Measurements from ENCODE around the gene KRT73. TPM values are rescaled to one million over a fixed set of nuclear protein-coding genes. Genes with fewer than 3 reads are reported as not detected.

KRT73 gene
- total RNA-seq, 1 experiment from 2014 or later, result not detected

DNA sequence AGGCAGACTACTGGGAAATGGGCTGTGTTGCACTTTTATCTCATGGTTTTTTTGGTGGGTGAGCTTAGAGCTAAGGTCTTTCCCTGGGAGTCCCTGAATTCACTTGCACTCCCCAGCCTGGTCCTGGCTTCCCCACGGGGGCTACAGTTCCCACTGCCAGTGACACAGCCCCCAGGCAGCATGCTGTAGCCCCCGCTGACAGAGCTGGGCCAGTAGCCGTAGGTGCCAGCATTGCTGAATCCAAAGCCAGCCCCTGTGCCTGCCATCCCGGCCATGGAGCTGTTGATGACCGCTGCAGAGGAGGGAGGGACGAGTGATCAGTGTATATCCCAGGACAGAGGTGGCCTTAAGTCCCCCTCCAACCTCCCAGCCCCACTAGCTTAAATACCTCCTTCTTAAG lies 10.2 kb downstream of the KRT73 start:
- Mint-ChIP-seq H3K9me3 (no peaks in the 10 kb centered on the region), H3K36me3 (no peaks in the 10 kb centered on the region), H3K27ac (no peak overlapping the region), H3K4me3 (no peak overlapping the region), H3K4me1 (peaks cover 4% of the 10 kb centered on the region; the same call in 1 of the 2 replicates), H3K27me3 (ENCODE audit: low read depth) (peaks cover 3% of the 10 kb centered on the region; the same call in 1 of the 2 replicates)
- DNase-seq (ENCODE audit: low spot score), result no peak
- POLR2A ChIA-PET, result no interaction called here
- CTCF ChIA-PET, result interaction anchor here (0.9 to 1.7 kb wide), 4 partner anchors 30 to 257 kb away, joined by 3 to 4 read pairs (median 4); no protein-coding TSS in a partner anchor
- no peak for ATAC-seq
- no peak for TF ChIP-seq NFYB (CRISPR knock-in tag; conservative IDR thresholded peaks at IDR 0.05; ENCODE audit: low read depth)
- no peak for TF ChIP-seq TP53 (CRISPR knock-in tag; IDR thresholded peaks at IDR 0.05)
- no peak for TF ChIP-seq RORB (CRISPR knock-in tag; IDR thresholded peaks at IDR 0.05)
- TF ChIP-seq CREB1 (CRISPR knock-in tag; IDR thresholded peaks at IDR 0.05), result no peak
- TF ChIP-seq SP1 (CRISPR knock-in tag; conservative IDR thresholded peaks at IDR 0.05), result no peak
- TF ChIP-seq SOX15 (CRISPR knock-in tag; IDR thresholded peaks at IDR 0.05), result no peak
- no peak for TF ChIP-seq ZNF263 (CRISPR knock-in tag; IDR thresholded peaks at IDR 0.05; ENCODE audit: low read depth)
- no peak for TF ChIP-seq ZNF121 (CRISPR knock-in tag; IDR thresholded peaks at IDR 0.05)
- TF ChIP-seq FOXP1 (CRISPR knock-in tag; IDR thresholded peaks at IDR 0.05; ENCODE audit: borderline replicate concordance), result no peak
- TF ChIP-seq STAT6 (CRISPR knock-in tag; conservative IDR thresholded peaks at IDR 0.05; ENCODE audit: low read depth), result no peak
- TF ChIP-seq, protein P1, sequence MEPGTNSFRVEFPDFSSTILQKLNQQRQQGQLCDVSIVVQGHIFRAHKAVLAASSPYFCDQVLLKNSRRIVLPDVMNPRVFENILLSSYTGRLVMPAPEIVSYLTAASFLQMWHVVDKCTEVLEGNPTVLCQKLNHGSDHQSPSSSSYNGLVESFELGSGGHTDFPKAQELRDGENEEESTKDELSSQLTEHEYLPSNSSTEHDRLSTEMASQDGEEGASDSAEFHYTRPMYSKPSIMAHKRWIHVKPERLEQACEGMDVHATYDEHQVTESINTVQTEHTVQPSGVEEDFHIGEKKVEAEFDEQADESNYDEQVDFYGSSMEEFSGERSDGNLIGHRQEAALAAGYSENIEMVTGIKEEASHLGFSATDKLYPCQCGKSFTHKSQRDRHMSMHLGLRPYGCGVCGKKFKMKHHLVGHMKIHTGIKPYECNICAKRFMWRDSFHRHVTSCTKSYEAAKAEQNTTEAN (CRISPR knock-in tag; IDR thresholded peaks at IDR 0.05), result no peak
- TF ChIP-seq NR3C1 (CRISPR knock-in tag; conservative IDR thresholded peaks at IDR 0.05; ENCODE audit: low read depth), result no peak
- no peak for TF ChIP-seq ZSCAN18 (CRISPR knock-in tag; IDR thresholded peaks at IDR 0.05)
- no peak for TF ChIP-seq RELA (CRISPR knock-in tag; IDR thresholded peaks at IDR 0.05; ENCODE audit: borderline replicate concordance)
- TF ChIP-seq, protein P2, sequence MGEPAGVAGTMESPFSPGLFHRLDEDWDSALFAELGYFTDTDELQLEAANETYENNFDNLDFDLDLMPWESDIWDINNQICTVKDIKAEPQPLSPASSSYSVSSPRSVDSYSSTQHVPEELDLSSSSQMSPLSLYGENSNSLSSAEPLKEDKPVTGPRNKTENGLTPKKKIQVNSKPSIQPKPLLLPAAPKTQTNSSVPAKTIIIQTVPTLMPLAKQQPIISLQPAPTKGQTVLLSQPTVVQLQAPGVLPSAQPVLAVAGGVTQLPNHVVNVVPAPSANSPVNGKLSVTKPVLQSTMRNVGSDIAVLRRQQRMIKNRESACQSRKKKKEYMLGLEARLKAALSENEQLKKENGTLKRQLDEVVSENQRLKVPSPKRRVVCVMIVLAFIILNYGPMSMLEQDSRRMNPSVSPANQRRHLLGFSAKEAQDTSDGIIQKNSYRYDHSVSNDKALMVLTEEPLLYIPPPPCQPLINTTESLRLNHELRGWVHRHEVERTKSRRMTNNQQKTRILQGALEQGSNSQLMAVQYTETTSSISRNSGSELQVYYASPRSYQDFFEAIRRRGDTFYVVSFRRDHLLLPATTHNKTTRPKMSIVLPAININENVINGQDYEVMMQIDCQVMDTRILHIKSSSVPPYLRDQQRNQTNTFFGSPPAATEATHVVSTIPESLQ (CRISPR knock-in tag; IDR thresholded peaks at IDR 0.05), result no peak
- TF ChIP-seq, protein P3, sequence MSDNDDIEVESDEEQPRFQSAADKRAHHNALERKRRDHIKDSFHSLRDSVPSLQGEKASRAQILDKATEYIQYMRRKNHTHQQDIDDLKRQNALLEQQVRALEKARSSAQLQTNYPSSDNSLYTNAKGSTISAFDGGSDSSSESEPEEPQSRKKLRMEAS (CRISPR knock-in tag; IDR thresholded peaks at IDR 0.05), result no peak
- TF ChIP-seq ETV6 (CRISPR knock-in tag; IDR thresholded peaks at IDR 0.05), result no peak

DNA sequence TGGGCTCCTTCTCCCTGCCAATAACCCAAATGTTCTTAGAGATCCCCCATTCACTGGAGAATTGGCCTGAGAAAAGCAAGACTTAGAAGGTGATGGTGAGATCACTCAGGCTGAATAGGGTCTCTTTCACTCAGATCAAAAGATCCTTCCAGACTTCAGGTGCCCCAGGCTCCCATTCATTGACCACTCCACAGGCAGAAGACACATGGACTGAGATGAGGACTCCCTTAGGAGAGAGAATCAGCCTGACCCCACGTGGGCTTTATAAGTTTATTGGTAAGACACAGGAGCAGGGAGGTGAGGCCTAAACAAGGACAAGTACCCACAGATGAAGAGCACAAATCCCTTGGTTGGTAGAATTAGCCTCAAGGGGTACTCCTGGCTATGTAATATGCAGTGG lies 11.0 kb downstream of the KRT73 start:
- ATAC-seq, result no peak
- Mint-ChIP-seq H3K36me3 (no peaks in the 10 kb centered on the region), H3K27me3 (ENCODE audit: low read depth) (peaks cover 10% of the 10 kb centered on the region), H3K4me3 (no peak overlapping the region), H3K9me3 (no peaks in the 10 kb centered on the region), H3K4me1 (peaks cover 4% of the 10 kb centered on the region; the same call in 1 of the 2 replicates), H3K27ac (no peak overlapping the region; the same call in 1 of the 2 replicates)
- ChIA-PET POLR2A (no interaction called here), CTCF (no interaction called here)
- no peak for DNase-seq (ENCODE audit: low spot score)
- TF ChIP-seq ZNF671 (CRISPR knock-in tag; IDR thresholded peaks at IDR 0.05), result no peak
